CD4-positive, alpha-beta T cell (primary cell): ENCODE data around the gene C2orf49. TPM values are rescaled to one million over a fixed set of nuclear protein-coding genes. Genes with fewer than 3 reads are reported as not detected.

ENCODE experiments used
- ATAC-seq: fragments of 200-7000 bp; cut with Tn5 transposase; one replicate; pipeline ENCODE4 v1.10.0; 2022; ENCODE audit warnings: mild to moderate bottlenecking; ENCODE audit not compliant: poor library complexity
- CTCF ChIA-PET: fragments of 350-600 bp; sonication (Branson Sonifier 250); formaldehyde crosslinking; loops from one replicate; lab custom pipeline; 2021; ENCODE audit warnings: antibody characterized with exemption, inconsistent platforms; lab: Charles Lee
- POLR2A ChIA-PET: fragments of 350-600 bp; sonication (Branson Sonifier 250); formaldehyde crosslinking; loops from one replicate; lab custom pipeline; 2021; ENCODE audit warnings: antibody characterized with exemption, inconsistent platforms; lab: Charles Lee
- DNase-seq, 14 experiments: peaks; one replicate each; pipeline ENCODE4 v3.0.0-alpha.2; 2013 to 2020; ENCODE audit warnings: mixed read lengths in 2 of 14
- H3K27ac ChIP-seq, 2 donors: one replicate each; pipeline versions ENCODE4 v1.5.1 to v1.7.0; 2013; ENCODE audit warnings: low read length in 2 of 2, low read depth in 1 of 2, mild to moderate bottlenecking in 1 of 2
- H3K27me3 ChIP-seq, 2 experiments: 1 replicate in 1 of 2; 2 replicates in 1 of 2; pipeline versions ENCODE4 v1.6.1 to v1.7.0; 2013; ENCODE audit warnings: low read length in 2 of 2, control low read depth in 1 of 2, mild to moderate bottlenecking in 1 of 2, moderate library complexity in 1 of 2; ENCODE audit not compliant: insufficient read depth in 2 of 2, control insufficient read depth in 1 of 2
- H3K36me3 ChIP-seq: one replicate; pipeline ENCODE4 v1.6.1; 2013; ENCODE audit warnings: low read length, control low read depth; ENCODE audit not compliant: insufficient read depth
- H3K4me1 ChIP-seq: one replicate; pipeline ENCODE4 v1.6.1; 2013; ENCODE audit warnings: low read length, control low read depth; ENCODE audit not compliant: insufficient read depth
- H3K4me3 ChIP-seq: one replicate; pipeline ENCODE4 v1.5.1; 2013; ENCODE audit warnings: mild to moderate bottlenecking, low read length, moderate library complexity
- H3K9me3 ChIP-seq, 2 experiments: 1 replicate in 1 of 2; 2 replicates in 1 of 2; pipeline versions ENCODE4 v1.6.1 to v1.7.0; 2013; ENCODE audit warnings: low read length in 2 of 2, mild to moderate bottlenecking in 2 of 2, control low read depth in 1 of 2, moderate library complexity in 1 of 2; ENCODE audit not compliant: control insufficient read depth in 1 of 2, insufficient read depth in 1 of 2
- H3K27ac Mint-ChIP-seq: one replicate; pipeline ENCODE4 v1.8.0; 2020; ENCODE audit warnings: mixed read lengths
- H3K27me3 Mint-ChIP-seq: one replicate; pipeline ENCODE4 v1.8.0; 2021; ENCODE audit warnings: mixed read lengths
- H3K36me3 Mint-ChIP-seq: one replicate; pipeline ENCODE4 v1.8.0; 2021; ENCODE audit warnings: low read depth, mixed read lengths
- H3K4me1 Mint-ChIP-seq: one replicate; pipeline ENCODE4 v1.8.0; 2021; ENCODE audit warnings: low read depth, mixed read lengths
- H3K4me3 Mint-ChIP-seq: one replicate; pipeline ENCODE4 v1.8.0; 2020; ENCODE audit warnings: mild to moderate bottlenecking, mixed read lengths
- H3K9me3 Mint-ChIP-seq: one replicate; pipeline ENCODE4 v1.8.0; 2020; ENCODE audit warnings: mixed read lengths
- CTCF ChIP-seq: fragments of 200-600 bp; IDR thresholded peaks from one replicate; pipeline ENCODE4 v1.8.0; 2022; ENCODE audit warnings: antibody characterized with exemption, mild to moderate bottlenecking
- intact Hi-C, 2 experiments: fragments of 100-400 bp; cut with DNase I in 1 of 2; cut with micrococcal nuclease in 1 of 2; formaldehyde crosslinking; loops; one replicate each; pipeline versions ENCODE4 v1.15.1 to v1.9.0; 2023 to 2025; cut with DNase I, micrococcal nuclease
- total RNA-seq, 174 experiments: library from RNA in 2 of 174; stranded (reverse) in 2 of 174; gene quantifications; one replicate each; pipeline ENCODE4 v1.2.3 and lab custom pipeline; 2021 to 2026

Gene C2orf49
- total RNA-seq, 2 experiments from 2014 or later, result 28.8 to 29.4 TPM

DNA sequence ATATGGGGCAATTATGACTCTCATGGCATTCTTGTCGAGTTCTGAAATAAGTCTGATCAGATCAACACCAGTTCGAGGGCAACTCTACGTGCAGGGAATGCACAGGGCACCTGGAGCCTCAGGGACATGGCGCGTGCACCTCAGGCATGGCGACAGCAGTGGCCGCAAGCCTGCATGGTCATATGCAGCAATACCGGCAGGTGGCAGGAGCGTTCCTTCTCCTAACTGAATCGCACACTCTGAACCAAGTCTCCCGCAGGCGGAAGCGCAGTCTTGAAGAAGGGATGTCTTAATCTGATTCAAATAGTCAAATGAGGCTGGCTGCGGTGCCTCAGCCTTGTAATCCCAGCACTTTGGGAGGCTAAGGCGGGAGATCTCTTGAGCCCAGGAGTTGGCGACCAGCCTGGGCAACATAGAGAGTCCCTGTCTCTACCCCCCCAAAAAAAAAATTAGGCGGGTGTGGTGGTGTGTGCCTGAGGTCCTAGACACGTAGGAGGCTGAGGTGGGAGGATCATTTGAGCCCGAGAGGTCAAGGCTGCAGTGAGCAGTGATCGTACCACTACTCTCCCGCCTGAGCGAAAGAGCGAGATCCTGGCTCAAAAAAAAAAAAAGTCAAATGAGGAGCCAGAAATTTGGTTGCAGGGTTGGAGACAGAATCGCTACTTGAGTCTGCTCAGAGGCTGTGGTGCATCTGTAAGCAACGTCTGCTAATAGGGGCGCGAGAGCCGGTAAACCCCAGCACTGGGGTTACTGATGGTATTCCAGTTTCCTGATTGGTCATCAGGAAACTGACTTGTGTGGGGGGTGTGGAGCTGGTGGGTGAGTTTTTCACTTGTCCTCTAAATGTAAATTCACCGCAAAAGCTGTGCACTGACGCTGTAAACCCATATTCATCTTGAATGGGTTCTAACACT, 32.7 kb downstream of the C2orf49 start:
- Histone ChIP-seq H3K4me3 (no peak overlapping the region), H3K9me3 (no peaks in the 10 kb centered on the region), H3K4me1 (peaks cover 24% of the 10 kb centered on the region), H3K27ac (no peak overlapping the region), H3K27me3 (no peaks in the 10 kb centered on the region), H3K36me3 (no peaks in the 10 kb centered on the region)
- H3K36me3 Mint-ChIP-seq, result no peaks in the 10 kb centered on the region
- H3K4me1 Mint-ChIP-seq, result peaks cover 16% of the 10 kb centered on the region
- no peak overlapping the region for H3K27ac Mint-ChIP-seq
- DNase-seq (peak; percentile 78 to 91 (median 84)), ATAC-seq (peak; percentile 100)
- ChIA-PET POLR2A (interaction anchor here (1.0 kb wide), 1 partner anchor 149 kb away, joined by 3 read pairs; no protein-coding TSS in a partner anchor), CTCF (interaction anchor here (1.0 to 1.4 kb wide), 2 partner anchors 151 to 175 kb away, joined by 4 to 5 read pairs; no protein-coding TSS in a partner anchor)
- H3K4me3 Mint-ChIP-seq, result no peak overlapping the region
- H3K9me3 Mint-ChIP-seq, result no peaks in the 10 kb centered on the region
- peak; percentile 89 for TF ChIP-seq CTCF
- no peaks in the 10 kb centered on the region for H3K27me3 Mint-ChIP-seq
- intact Hi-C loops, result loop anchor here (1.0 to 5.0 kb wide), 7 partner anchors 151 to 1212 kb away; no protein-coding TSS in a partner anchor

- ATAC-seq, result no peak
- intact Hi-C loops, result loop anchor here (5.0 kb wide), 2 partner anchors 731 to 1171 kb away; no protein-coding TSS in a partner anchor
These were observed 33.8 kb downstream of the C2orf49 start for GRCh38 chr2:105371156-105371555.

GRCh38 chr2:105371810-105372209, 34.5 kb downstream of the C2orf49 start:
- no peaks in the 10 kb centered on the region for H3K9me3 Mint-ChIP-seq
- POLR2A ChIA-PET, result no interaction called here
- intact Hi-C loops, result loop anchor here (5.0 kb wide), 2 partner anchors 730 to 1170 kb away; no protein-coding TSS in a partner anchor
- Histone ChIP-seq H3K9me3 (no peaks in the 10 kb centered on the region), H3K4me3 (no peak overlapping the region), H3K4me1 (peaks cover 24% of the 10 kb centered on the region), H3K27me3 (no peaks in the 10 kb centered on the region), H3K27ac (no peak overlapping the region), H3K36me3 (no peaks in the 10 kb centered on the region)
- H3K27me3 Mint-ChIP-seq, result no peaks in the 10 kb centered on the region
- H3K36me3 Mint-ChIP-seq, result no peaks in the 10 kb centered on the region
- no peak for TF ChIP-seq CTCF
- no peak for ATAC-seq
- peaks cover 13% of the 10 kb centered on the region for H3K4me1 Mint-ChIP-seq
- no peak overlapping the region for H3K4me3 Mint-ChIP-seq
- CTCF ChIA-PET, result interaction anchor here (1.2 kb wide), 1 partner anchor 149 kb away, joined by 4 read pairs; no protein-coding TSS in a partner anchor
- DNase-seq, result no peak
- no peak overlapping the region for H3K27ac Mint-ChIP-seq

More at GRCh38 chr2:105371156-105371555, 33.8 kb downstream of the C2orf49 start:
- H3K36me3 ChIP-seq, result no peaks in the 10 kb centered on the region
- H3K9me3 ChIP-seq, result no peaks in the 10 kb centered on the region
- no peaks in the 10 kb centered on the region for H3K27me3 Mint-ChIP-seq
- H3K4me1 Mint-ChIP-seq, result peaks cover 13% of the 10 kb centered on the region
- H3K4me3 Mint-ChIP-seq, result no peak overlapping the region
- no peak overlapping the region for H3K27ac ChIP-seq
- ChIA-PET POLR2A (no interaction called here), CTCF (interaction anchor here (1.2 kb wide), 1 partner anchor 150 kb away, joined by 4 read pairs; no protein-coding TSS in a partner anchor)
- no peak for TF ChIP-seq CTCF
- no peaks in the 10 kb centered on the region for H3K9me3 Mint-ChIP-seq
- no peaks in the 10 kb centered on the region for H3K36me3 Mint-ChIP-seq
- no peak for DNase-seq
- H3K4me1 ChIP-seq, result peaks cover 24% of the 10 kb centered on the region
- H3K27ac Mint-ChIP-seq, result no peak overlapping the region
- no peak overlapping the region for H3K4me3 ChIP-seq
- no peaks in the 10 kb centered on the region for H3K27me3 ChIP-seq
